ENCODE results near the gene RINL. TPM values are rescaled to one million over a fixed set of nuclear protein-coding genes. Genes with fewer than 3 reads are reported as not detected.

The RINL gene
- total RNA-seq, 1 experiment from 2014 or later: 1.3 TPM

DNA sequence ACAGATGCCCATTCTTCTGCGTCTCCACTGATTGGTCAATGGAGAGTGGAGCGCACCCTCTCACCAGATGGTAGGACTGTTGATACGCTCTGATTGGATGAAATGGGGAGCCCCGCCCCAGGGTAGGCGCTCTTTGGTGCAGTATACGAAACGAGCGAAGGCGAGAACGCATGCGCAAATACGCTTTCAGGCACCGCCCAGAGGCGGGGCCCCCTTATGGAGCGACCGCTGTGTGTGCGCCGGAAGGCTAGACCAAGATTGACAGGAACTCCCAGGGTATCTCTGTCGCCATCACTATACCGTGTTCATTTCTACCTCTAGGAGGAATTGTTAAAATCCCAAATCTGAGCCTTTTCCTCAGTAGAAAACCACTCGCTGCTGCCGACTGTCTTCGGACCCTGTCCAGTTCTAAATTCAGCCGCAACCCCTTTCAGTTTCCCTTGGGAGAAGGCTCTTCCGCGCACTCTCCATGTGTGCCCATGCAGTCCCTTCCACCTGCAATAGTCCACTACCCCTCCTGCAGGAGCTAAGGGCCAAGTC lies 27.6 kb downstream of the RINL start:
- Histone ChIP-seq H3K4me1 (ENCODE audit: control insufficient read depth, insufficient read depth, low read length) (peaks cover 49% of the 10 kb centered on the region), H3K27ac (ENCODE audit: low read length) (peak overlapping the region; percentile 99), H3K4me3 (ENCODE audit: low read depth in 2 of 2, low read length in 2 of 2) (peak overlapping the region; percentile 61 to 70), H3K9me3 (ENCODE audit: control insufficient read depth, insufficient read depth, low read depth, low read length) (no peaks in the 10 kb centered on the region), H3K36me3 (ENCODE audit: control insufficient read depth, insufficient read depth, low read length) (peaks cover 27% of the 10 kb centered on the region), H3K27me3 (ENCODE audit: control insufficient read depth, insufficient read depth, low read length) (no peaks in the 10 kb centered on the region)
- CTCF ChIA-PET: interaction anchor here (0.6 to 1.3 kb wide), 4 partner anchors 37 to 332 kb away, joined by 3 to 7 read pairs (median 3); no protein-coding TSS in a partner anchor
- DNase-seq (ENCODE audit: low read depth, low spot score) (no peak), ATAC-seq (peak; percentile 83)
- TF ChIP-seq, protein P1, sequence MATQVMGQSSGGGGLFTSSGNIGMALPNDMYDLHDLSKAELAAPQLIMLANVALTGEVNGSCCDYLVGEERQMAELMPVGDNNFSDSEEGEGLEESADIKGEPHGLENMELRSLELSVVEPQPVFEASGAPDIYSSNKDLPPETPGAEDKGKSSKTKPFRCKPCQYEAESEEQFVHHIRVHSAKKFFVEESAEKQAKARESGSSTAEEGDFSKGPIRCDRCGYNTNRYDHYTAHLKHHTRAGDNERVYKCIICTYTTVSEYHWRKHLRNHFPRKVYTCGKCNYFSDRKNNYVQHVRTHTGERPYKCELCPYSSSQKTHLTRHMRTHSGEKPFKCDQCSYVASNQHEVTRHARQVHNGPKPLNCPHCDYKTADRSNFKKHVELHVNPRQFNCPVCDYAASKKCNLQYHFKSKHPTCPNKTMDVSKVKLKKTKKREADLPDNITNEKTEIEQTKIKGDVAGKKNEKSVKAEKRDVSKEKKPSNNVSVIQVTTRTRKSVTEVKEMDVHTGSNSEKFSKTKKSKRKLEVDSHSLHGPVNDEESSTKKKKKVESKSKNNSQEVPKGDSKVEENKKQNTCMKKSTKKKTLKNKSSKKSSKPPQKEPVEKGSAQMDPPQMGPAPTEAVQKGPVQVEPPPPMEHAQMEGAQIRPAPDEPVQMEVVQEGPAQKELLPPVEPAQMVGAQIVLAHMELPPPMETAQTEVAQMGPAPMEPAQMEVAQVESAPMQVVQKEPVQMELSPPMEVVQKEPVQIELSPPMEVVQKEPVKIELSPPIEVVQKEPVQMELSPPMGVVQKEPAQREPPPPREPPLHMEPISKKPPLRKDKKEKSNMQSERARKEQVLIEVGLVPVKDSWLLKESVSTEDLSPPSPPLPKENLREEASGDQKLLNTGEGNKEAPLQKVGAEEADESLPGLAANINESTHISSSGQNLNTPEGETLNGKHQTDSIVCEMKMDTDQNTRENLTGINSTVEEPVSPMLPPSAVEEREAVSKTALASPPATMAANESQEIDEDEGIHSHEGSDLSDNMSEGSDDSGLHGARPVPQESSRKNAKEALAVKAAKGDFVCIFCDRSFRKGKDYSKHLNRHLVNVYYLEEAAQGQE (IDR thresholded peaks at IDR 0.05; ENCODE audit: insufficient read depth in 1 of 2, low read depth in 2 of 2, low read length in 1 of 2): no peak
- TF ChIP-seq, protein P2, sequence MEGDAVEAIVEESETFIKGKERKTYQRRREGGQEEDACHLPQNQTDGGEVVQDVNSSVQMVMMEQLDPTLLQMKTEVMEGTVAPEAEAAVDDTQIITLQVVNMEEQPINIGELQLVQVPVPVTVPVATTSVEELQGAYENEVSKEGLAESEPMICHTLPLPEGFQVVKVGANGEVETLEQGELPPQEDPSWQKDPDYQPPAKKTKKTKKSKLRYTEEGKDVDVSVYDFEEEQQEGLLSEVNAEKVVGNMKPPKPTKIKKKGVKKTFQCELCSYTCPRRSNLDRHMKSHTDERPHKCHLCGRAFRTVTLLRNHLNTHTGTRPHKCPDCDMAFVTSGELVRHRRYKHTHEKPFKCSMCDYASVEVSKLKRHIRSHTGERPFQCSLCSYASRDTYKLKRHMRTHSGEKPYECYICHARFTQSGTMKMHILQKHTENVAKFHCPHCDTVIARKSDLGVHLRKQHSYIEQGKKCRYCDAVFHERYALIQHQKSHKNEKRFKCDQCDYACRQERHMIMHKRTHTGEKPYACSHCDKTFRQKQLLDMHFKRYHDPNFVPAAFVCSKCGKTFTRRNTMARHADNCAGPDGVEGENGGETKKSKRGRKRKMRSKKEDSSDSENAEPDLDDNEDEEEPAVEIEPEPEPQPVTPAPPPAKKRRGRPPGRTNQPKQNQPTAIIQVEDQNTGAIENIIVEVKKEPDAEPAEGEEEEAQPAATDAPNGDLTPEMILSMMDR (IDR thresholded peaks at IDR 0.05): no peak
- TF ChIP-seq SIN3A (IDR thresholded peaks at IDR 0.05; ENCODE audit: borderline replicate concordance, insufficient read depth, low read depth, low read length) (no peak), POLR2AphosphoS5 (IDR thresholded peaks at IDR 0.05; ENCODE audit: low read depth, low read length) (no peak), TCF7L2 (IDR thresholded peaks at IDR 0.05; ENCODE audit: low read depth, low read length) (no peak; the same call in 1 of the 2 replicates)
- POLR2A ChIA-PET: interaction anchor here (0.5 to 1.1 kb wide), 7 partner anchors 10 to 555 kb away, joined by 3 to 7 read pairs (median 4); partner anchors contain the start of gene ECH1
- intact Hi-C loops (cut with micrococcal nuclease; ENCODE audit: unreplicated experiment): loop anchor here (5.0 to 10.0 kb wide), 2 partner anchors 47 to 346 kb away; partner anchors contain the start of genes NFKBIB and SIRT2
- in situ Hi-C loops (cut with HindIII; ENCODE audit: low pct_unique_long_range_greater_than_20kb, low sequenced_read_pairs): no loop called here
- BruUV-seq (replicated peaks): no TSS peak

GRCh38 chr19:38849860-38850435 lies 28.1 kb downstream of the RINL start, which contains the start of gene HNRNPL:
Gene HNRNPL (minus strand): TSS chr19:38849986. CDS start chr19:38849966, 20 bp downstream.
- Histone ChIP-seq H3K9me3 (ENCODE audit: control insufficient read depth, insufficient read depth, low read depth, low read length) (no peaks in the 10 kb centered on the region), H3K36me3 (ENCODE audit: control insufficient read depth, insufficient read depth, low read length) (peaks cover 31% of the 10 kb centered on the region), H3K4me1 (ENCODE audit: control insufficient read depth, insufficient read depth, low read length) (peaks cover 52% of the 10 kb centered on the region), H3K27ac (ENCODE audit: low read length) (peak within 1 kb of the TSS; percentile 99), H3K4me3 (ENCODE audit: low read depth in 2 of 2, low read length in 2 of 2) (peak within 1 kb of the TSS; percentile 61 to 70), H3K27me3 (ENCODE audit: control insufficient read depth, insufficient read depth, low read length) (no peaks in the 10 kb centered on the region)
- no TSS peak for BruUV-seq (replicated peaks)
- ChIA-PET POLR2A (interaction anchor here (0.6 to 1.5 kb wide), 16 partner anchors 10 to 946 kb away, joined by 3 to 30 read pairs (median 6); partner anchors contain the start of genes ECH1, MRPS12, NFKBIB and SARS2), CTCF (interaction anchor here (0.6 to 1.0 kb wide), 4 partner anchors 9 to 189 kb away, joined by 3 to 7 read pairs (median 6); partner anchors contain the start of genes MRPS12 and SARS2)
- TF ChIP-seq, protein P2 (IDR thresholded peaks at IDR 0.05): no peak
- TF ChIP-seq POLR2AphosphoS5 (IDR thresholded peaks at IDR 0.05; ENCODE audit: low read depth, low read length): no peak
- no peak for TF ChIP-seq SIN3A (IDR thresholded peaks at IDR 0.05; ENCODE audit: borderline replicate concordance, insufficient read depth, low read depth, low read length)
- TF ChIP-seq, protein P1 (IDR thresholded peaks at IDR 0.05; ENCODE audit: insufficient read depth in 1 of 2, low read depth in 2 of 2, low read length in 1 of 2): no peak
- TF ChIP-seq TCF7L2 (IDR thresholded peaks at IDR 0.05; ENCODE audit: low read depth, low read length): peak; percentile 89
- intact Hi-C loops (cut with micrococcal nuclease; ENCODE audit: unreplicated experiment): loop anchor here (1.0 to 10.0 kb wide), 3 partner anchors 47 to 345 kb away; partner anchors contain the start of genes MRPS12, NFKBIB, SARS2 and SIRT2
- in situ Hi-C loops (cut with HindIII; ENCODE audit: low pct_unique_long_range_greater_than_20kb, low sequenced_read_pairs): loop anchor here (10.0 kb wide), 1 partner anchor 85 kb away; the partner anchor contains the start of genes MRPS12 and SARS2
- ATAC-seq (peak; percentile 75), DNase-seq (ENCODE audit: low read depth, low spot score) (peak; percentile 100)
